SK-N-SH (cell line): ENCODE measurements around the gene SPRED2. TPM values are rescaled to one million over a fixed set of nuclear protein-coding genes. Genes with fewer than 3 reads are reported as not detected.

Experiments used
- CTCF ChIA-PET: fragments of 300-600, 350-600 bp; formaldehyde crosslinking; extraction: SDS; loops from one replicate; lab custom pipeline; 2021; lab: Yijun Ruan, JAX
- POLR2A ChIA-PET: fragments of 350-600 bp; sonication (Branson Sonifier 250); formaldehyde crosslinking; extraction: SDS; loops from one replicate; lab custom pipeline; 2020; ENCODE audit warnings: antibody characterized with exemption, inconsistent platforms; lab: Yijun Ruan, JAX
- DNase-seq: peaks from one replicate; pipeline ENCODE4 v3.0.0; 2012
- H2AFZ ChIP-seq: fragments of 200-600 bp; sonication (generic); 2 replicates; pipeline ENCODE4 v1.8.1; 2016; ENCODE audit warnings: antibody characterized with exemption, mild to moderate bottlenecking, low read depth
- H3F3A ChIP-seq: fragments of 200-600 bp; sonication (generic); replicated peaks from 2 replicates; pipeline ENCODE3; 2016; ENCODE audit warnings: antibody characterized with exemption, mild to moderate bottlenecking; ENCODE audit not compliant: insufficient read depth
- H3K27ac ChIP-seq, 2 experiments: fragments of 200-500 bp in 1 of 2; fragments of 200-600 bp in 1 of 2; sonication (Bioruptor generic) in 1 of 2; sonication (generic), shearing (Covaris generic) in 1 of 2; 2 replicates each; pipeline versions ENCODE4 v1.5.1 to v1.6.1; 2014 to 2016; ENCODE audit warnings: low read depth in 2 of 2, inconsistent platforms in 1 of 2, low read length in 1 of 2, mild to moderate bottlenecking in 1 of 2, mixed read lengths in 1 of 2
- H3K27me3 ChIP-seq: fragments of 200-600 bp; sonication (generic), shearing (Covaris generic); 2 replicates; pipeline ENCODE4 v1.6.1; 2016; ENCODE audit warnings: mixed run types; ENCODE audit not compliant: insufficient read depth
- H3K36me3 ChIP-seq, 2 experiments: fragments of 200-500 bp in 1 of 2; fragments of 200-600 bp in 1 of 2; sonication (Bioruptor generic) in 1 of 2; sonication (generic) in 1 of 2; replicated peaks in 1 of 2; 2 replicates each; pipeline versions ENCODE3 to v1.5.1; 2014 to 2016; ENCODE audit warnings: low read length in 1 of 2, mild to moderate bottlenecking in 1 of 2; ENCODE audit not compliant: insufficient read depth in 2 of 2, control insufficient read depth in 1 of 2
- H3K4me1 ChIP-seq, 2 experiments: fragments of 200-500 bp in 1 of 2; fragments of 200-600 bp in 1 of 2; sonication (Bioruptor generic) in 1 of 2; sonication (generic), shearing (Covaris generic) in 1 of 2; 2 replicates each; pipeline versions ENCODE4 v1.5.1 to v1.6.1; 2014 to 2016; ENCODE audit warnings: low read depth in 1 of 2, low read length in 1 of 2, mixed run types in 1 of 2; ENCODE audit not compliant: insufficient read depth in 2 of 2, control insufficient read depth in 1 of 2
- H3K4me2 ChIP-seq: fragments of 200-600 bp; sonication (generic), shearing (Covaris generic); 2 replicates; pipeline ENCODE4 v1.6.1; 2017; ENCODE audit warnings: mixed run types
- H3K4me3 ChIP-seq, 2 experiments: fragments of 200-500 bp in 1 of 2; fragments of 200-600 bp in 1 of 2; sonication (Bioruptor generic) in 1 of 2; sonication (generic), shearing (Covaris generic) in 1 of 2; 2 replicates each; pipeline versions ENCODE4 v1.5.1 to v1.8.1; 2014 to 2016; ENCODE audit warnings: low read depth in 2 of 2, inconsistent platforms in 1 of 2, low read length in 1 of 2, mild to moderate bottlenecking in 1 of 2, mixed read lengths in 1 of 2, moderate library complexity in 1 of 2
- H3K79me2 ChIP-seq: fragments of 200-600 bp; sonication (generic); 2 replicates; pipeline ENCODE4 v1.8.1; 2017; ENCODE audit warnings: mild to moderate bottlenecking; ENCODE audit not compliant: insufficient read depth
- H3K9ac ChIP-seq: fragments of 200-600 bp; sonication (generic); 2 replicates; pipeline ENCODE4 v1.6.1; 2017; ENCODE audit warnings: mixed run types
- H3K9me2 ChIP-seq: fragments of 200-600 bp; sonication (generic); 2 replicates; pipeline ENCODE4 v1.6.1; 2017; ENCODE audit warnings: mixed run types
- H3K9me3 ChIP-seq: fragments of 200-600 bp; sonication (generic); 2 replicates; pipeline ENCODE4 v1.6.1; 2017; ENCODE audit warnings: mixed run types, mild to moderate bottlenecking, moderate library complexity
- H4K20me1 ChIP-seq: fragments of 200-600 bp; sonication (generic); 2 replicates; pipeline ENCODE4 v1.6.1; 2017; ENCODE audit warnings: mild to moderate bottlenecking, mixed run types; ENCODE audit not compliant: insufficient read depth
- EP300 ChIP-seq, 2 experiments: IDR thresholded peaks; 2 replicates each; pipeline versions ENCODE4 v1.4.0 to v1.6.1; 2012; ENCODE audit warnings: borderline replicate concordance in 1 of 2, low read depth in 1 of 2, low read length in 1 of 2
- EZH2phosphoT487 ChIP-seq: fragments of 200-600 bp; sonication (generic); IDR thresholded peaks from 2 replicates; pipeline ENCODE4 v1.6.1; 2017; ENCODE audit warnings: low read depth, mixed run types, mild to moderate bottlenecking, antibody characterized with exemption, moderate library complexity, borderline replicate concordance
- FOSL2 ChIP-seq: IDR thresholded peaks from 2 replicates; pipeline ENCODE4 v1.4.0; 2012; ENCODE audit warnings: low read depth, mild to moderate bottlenecking, moderate library complexity, borderline replicate concordance
- GABPA ChIP-seq: IDR thresholded peaks from 2 replicates; pipeline ENCODE4 v1.4.0; 2012; ENCODE audit warnings: low read depth, mild to moderate bottlenecking
- MEF2A ChIP-seq: IDR thresholded peaks from 2 replicates; pipeline ENCODE4 v1.4.0; 2012; ENCODE audit warnings: low read depth, borderline replicate concordance
- POLR2AphosphoS5 ChIP-seq: IDR thresholded peaks from 2 replicates; pipeline ENCODE4 v1.6.1; 2012; ENCODE audit warnings: low read depth, low read length
- RCOR1 ChIP-seq: fragments of 150-350 bp; IDR thresholded peaks from 2 replicates; pipeline ENCODE4 v1.6.1; 2017; ENCODE audit warnings: antibody characterized with exemption, low read length
- RXRA ChIP-seq: IDR thresholded peaks from 2 replicates; pipeline ENCODE4 v1.4.0; 2012; ENCODE audit warnings: low read depth, mild to moderate bottlenecking, borderline replicate concordance
- SIN3A ChIP-seq: IDR thresholded peaks from 2 replicates; pipeline ENCODE4 v1.6.1; 2012; ENCODE audit warnings: low read depth, mild to moderate bottlenecking, low read length, moderate library complexity, borderline replicate concordance
- SMC3 ChIP-seq: IDR thresholded peaks from 2 replicates; pipeline ENCODE4 v1.6.1; 2012; ENCODE audit warnings: low read depth, low read length, improper control_type of control experiment
- TAF1 ChIP-seq: IDR thresholded peaks from 2 replicates; pipeline ENCODE4 v1.6.1; 2012; ENCODE audit warnings: low read depth, mild to moderate bottlenecking, low read length, moderate library complexity, borderline replicate concordance
- TCF12 ChIP-seq: IDR thresholded peaks from 2 replicates; pipeline ENCODE4 v1.4.0; 2012
- TEAD4 ChIP-seq: IDR thresholded peaks from 2 replicates; pipeline ENCODE4 v1.4.0; 2012; ENCODE audit warnings: mild to moderate bottlenecking, borderline replicate concordance; ENCODE audit not compliant: insufficient read depth
- YY1 ChIP-seq: IDR thresholded peaks from 2 replicates; pipeline ENCODE4 v1.4.0; 2012; ENCODE audit warnings: low read depth, mild to moderate bottlenecking
- WGBS: methylation state at CpG from one replicate; pipeline ENCODE4 v1.1.6; 2017; ENCODE audit warnings: low lambda C conversion rate; 5-methylcytosine and 5-hydroxymethylcytosine counted together
- polyA plus RNA-seq, 3 experiments: library from polyadenylated mRNA; depleted of rRNA; stranded (reverse); fragments of >200 nt; gene quantifications; 2 replicates each; pipeline ENCODE4 v1.2.3, GENCODE V29; 2012
- TF ChIP-seq, protein P1 (sequence below): IDR thresholded peaks from 2 replicates; pipeline ENCODE4 v1.4.0; 2012; ENCODE audit warnings: low read depth
- TF ChIP-seq, protein P2 (sequence below): IDR thresholded peaks from 2 replicates; pipeline ENCODE4 v1.4.0; 2012; ENCODE audit warnings: low read depth, borderline replicate concordance
- TF ChIP-seq, protein P3 (sequence below): IDR thresholded peaks from 2 replicates; pipeline ENCODE4; 2012
- TF ChIP-seq, protein P4 (sequence below): fragments of 200-600 bp; sonication (generic); IDR thresholded peaks from 2 replicates; pipeline ENCODE4 v1.6.1; 2017; ENCODE audit warnings: antibody characterized with exemption, mild to moderate bottlenecking, moderate library complexity
- TF ChIP-seq, protein P5 (sequence below): fragments of 150-350 bp; IDR thresholded peaks from 2 replicates; pipeline ENCODE4 v1.6.1; 2016; ENCODE audit warnings: mild to moderate bottlenecking, low read depth, low read length

SPRED2 gene
- polyA plus RNA-seq, 1 of the 3 experiments (the other 2 are of a cell fraction), result 21.9 TPM

DNA sequence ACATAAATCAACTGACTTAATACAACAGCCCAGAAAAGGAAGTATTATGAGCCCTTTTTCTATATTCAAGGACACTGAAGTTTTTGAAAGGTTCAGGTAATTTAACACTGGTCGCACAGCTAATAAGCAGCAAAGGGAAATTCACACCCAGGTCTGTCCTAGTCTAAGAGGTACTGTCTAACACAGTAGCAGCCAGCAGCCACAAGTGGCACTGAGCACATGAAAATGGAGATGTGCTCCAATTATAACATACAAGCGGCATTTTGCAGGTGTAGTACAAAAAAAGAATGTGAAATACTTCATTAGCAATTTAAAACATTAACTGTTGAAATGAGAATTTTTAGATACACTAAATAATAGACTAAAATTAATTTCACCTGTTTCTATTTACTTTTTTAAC is 23.4 kb downstream of the SPRED2 start:
- DNase-seq, result no peak
- 94% methylated on average over 2 of the region's 2 CpGs for WGBS
- Histone ChIP-seq H3K4me3 (no peak overlapping the region), H4K20me1 (peaks cover 100% of the 10 kb centered on the region), H3K9ac (no peak overlapping the region), H3K79me2 (peaks cover 97% of the 10 kb centered on the region), H3K9me2 (no peaks in the 10 kb centered on the region), H3K36me3 (no peaks in the 10 kb centered on the region), H3K4me1 (peaks cover 13 to 21% of the 10 kb centered on the region in 2 experiments; a peak in 3 of 4 replicates), H3K9me3 (no peaks in the 10 kb centered on the region), H3K27me3 (no peaks in the 10 kb centered on the region), H3F3A (peaks cover 2% of the 10 kb centered on the region), H3K4me2 (no peak overlapping the region), H2AFZ (no peak overlapping the region), H3K27ac (no peak overlapping the region)
- ChIA-PET POLR2A (no interaction called here), CTCF (no interaction called here)
- TF ChIP-seq SMC3 (no peak), RXRA (no peak), TEAD4 (no peak), EZH2phosphoT487 (no peak), POLR2AphosphoS5 (no peak), GABPA (no peak), TCF12 (no peak), FOSL2 (no peak), RCOR1 (no peak), SIN3A (no peak), EP300 (IDR thresholded peaks at IDR 0.05; ENCODE audit: borderline replicate concordance in 1 of 2, low read depth in 1 of 2, low read length in 1 of 2) (no peak), TAF1 (no peak), MEF2A (no peak), YY1 (no peak)
- TF ChIP-seq, protein P1, sequence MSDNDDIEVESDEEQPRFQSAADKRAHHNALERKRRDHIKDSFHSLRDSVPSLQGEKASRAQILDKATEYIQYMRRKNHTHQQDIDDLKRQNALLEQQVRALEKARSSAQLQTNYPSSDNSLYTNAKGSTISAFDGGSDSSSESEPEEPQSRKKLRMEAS, result no peak
- TF ChIP-seq, protein P2, sequence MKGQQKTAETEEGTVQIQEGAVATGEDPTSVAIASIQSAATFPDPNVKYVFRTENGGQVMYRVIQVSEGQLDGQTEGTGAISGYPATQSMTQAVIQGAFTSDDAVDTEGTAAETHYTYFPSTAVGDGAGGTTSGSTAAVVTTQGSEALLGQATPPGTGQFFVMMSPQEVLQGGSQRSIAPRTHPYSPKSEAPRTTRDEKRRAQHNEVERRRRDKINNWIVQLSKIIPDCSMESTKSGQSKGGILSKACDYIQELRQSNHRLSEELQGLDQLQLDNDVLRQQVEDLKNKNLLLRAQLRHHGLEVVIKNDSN, result no peak
- TF ChIP-seq, protein P3, sequence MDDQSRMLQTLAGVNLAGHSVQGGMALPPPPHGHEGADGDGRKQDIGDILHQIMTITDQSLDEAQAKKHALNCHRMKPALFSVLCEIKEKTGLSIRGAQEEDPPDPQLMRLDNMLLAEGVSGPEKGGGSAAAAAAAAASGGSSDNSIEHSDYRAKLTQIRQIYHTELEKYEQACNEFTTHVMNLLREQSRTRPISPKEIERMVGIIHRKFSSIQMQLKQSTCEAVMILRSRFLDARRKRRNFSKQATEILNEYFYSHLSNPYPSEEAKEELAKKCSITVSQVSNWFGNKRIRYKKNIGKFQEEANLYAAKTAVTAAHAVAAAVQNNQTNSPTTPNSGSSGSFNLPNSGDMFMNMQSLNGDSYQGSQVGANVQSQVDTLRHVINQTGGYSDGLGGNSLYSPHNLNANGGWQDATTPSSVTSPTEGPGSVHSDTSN, result no peak
- TF ChIP-seq, protein P4, sequence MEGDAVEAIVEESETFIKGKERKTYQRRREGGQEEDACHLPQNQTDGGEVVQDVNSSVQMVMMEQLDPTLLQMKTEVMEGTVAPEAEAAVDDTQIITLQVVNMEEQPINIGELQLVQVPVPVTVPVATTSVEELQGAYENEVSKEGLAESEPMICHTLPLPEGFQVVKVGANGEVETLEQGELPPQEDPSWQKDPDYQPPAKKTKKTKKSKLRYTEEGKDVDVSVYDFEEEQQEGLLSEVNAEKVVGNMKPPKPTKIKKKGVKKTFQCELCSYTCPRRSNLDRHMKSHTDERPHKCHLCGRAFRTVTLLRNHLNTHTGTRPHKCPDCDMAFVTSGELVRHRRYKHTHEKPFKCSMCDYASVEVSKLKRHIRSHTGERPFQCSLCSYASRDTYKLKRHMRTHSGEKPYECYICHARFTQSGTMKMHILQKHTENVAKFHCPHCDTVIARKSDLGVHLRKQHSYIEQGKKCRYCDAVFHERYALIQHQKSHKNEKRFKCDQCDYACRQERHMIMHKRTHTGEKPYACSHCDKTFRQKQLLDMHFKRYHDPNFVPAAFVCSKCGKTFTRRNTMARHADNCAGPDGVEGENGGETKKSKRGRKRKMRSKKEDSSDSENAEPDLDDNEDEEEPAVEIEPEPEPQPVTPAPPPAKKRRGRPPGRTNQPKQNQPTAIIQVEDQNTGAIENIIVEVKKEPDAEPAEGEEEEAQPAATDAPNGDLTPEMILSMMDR, result no peak
- TF ChIP-seq, protein P5, sequence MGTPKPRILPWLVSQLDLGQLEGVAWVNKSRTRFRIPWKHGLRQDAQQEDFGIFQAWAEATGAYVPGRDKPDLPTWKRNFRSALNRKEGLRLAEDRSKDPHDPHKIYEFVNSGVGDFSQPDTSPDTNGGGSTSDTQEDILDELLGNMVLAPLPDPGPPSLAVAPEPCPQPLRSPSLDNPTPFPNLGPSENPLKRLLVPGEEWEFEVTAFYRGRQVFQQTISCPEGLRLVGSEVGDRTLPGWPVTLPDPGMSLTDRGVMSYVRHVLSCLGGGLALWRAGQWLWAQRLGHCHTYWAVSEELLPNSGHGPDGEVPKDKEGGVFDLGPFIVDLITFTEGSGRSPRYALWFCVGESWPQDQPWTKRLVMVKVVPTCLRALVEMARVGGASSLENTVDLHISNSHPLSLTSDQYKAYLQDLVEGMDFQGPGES, result no peak
